GM19468 (cell line): ENCODE measurements around the gene ARHGEF7.
A peak's percentile ranks its signal among the peaks of the same experiment; 100 is the strongest.

Experiments
- ATAC-seq: cut with Tn5 transposase; IDR thresholded peaks from one replicate; pipeline ENCODE4 v1.9.1; 2021; ENCODE audit warnings: mild to moderate bottlenecking, moderate library complexity, moderate number of reproducible peaks; ENCODE audit not compliant: unreplicated experiment; ENCODE audit errors: extremely low read depth

Gene ARHGEF7

DNA sequence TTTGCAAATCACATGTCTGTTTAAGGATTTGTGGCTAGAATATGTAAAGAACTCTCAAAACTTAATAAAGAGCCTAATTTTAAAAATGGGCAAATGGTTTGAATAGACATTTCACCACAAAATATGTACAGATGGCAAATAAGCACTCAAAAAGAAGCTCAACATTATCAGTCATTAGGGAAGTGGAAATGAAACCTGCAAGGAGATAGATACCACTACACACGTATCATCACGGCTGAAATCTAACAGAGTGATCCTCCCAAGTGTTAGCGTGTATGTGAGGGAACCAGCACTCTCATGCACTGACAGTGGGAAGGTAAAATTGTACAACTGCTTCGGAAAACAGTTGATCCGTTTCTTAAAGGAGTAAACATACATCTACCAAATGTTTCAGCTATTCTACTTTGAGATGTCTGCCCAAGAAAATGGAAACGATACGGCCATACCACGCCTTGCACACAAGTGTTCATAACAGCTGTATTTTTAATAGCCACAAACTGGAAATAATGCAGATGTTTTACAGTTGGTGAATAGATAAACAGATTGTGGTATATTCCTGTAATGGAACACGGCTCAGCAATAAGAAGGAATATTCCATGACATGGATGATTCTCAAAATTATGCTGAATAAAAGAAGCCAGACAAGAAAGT, 14.5 kb downstream of the ARHGEF7 start:
- peak; percentile 97 for ATAC-seq

DNA sequence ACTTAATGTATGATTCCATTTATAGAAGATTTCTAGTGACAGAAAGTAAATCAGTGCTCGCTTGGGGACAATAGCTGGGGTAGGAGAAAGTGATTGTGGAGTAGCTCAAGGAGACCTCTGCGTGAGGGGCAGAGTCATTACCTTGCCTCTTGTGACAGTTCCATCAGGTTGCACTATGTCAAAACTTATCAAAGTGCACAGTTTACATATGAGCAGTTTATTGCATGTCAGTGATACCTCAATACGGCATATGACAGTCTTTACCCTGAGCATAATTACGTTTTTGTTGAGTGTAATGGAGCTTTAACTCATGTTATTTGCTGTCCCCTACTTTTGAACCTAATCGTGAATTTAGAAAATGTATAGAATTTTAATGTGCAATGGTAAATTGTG, 15.0 kb downstream of the ARHGEF7 start:
- no peak for ATAC-seq

DNA sequence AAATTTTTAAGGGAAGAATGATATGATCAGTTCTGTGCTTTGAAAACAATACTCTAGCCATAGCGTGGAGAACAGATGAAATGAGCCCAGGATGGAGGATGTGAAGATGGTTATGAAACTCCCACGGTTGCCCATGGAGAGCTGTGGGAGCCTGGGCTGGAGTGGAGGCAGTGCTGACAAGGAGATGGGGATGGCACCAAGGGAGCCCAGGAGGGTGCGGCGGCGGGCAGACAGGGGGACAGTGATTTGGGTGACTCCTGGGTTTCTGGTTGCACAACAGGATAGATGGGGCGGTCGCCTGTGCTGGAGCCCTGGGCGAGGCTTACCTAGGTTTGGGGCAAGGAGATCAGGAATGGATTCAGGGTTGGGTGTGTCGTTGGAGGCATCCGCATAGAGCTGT, 15.9 kb downstream of the ARHGEF7 start:
- no peak for ATAC-seq

DNA sequence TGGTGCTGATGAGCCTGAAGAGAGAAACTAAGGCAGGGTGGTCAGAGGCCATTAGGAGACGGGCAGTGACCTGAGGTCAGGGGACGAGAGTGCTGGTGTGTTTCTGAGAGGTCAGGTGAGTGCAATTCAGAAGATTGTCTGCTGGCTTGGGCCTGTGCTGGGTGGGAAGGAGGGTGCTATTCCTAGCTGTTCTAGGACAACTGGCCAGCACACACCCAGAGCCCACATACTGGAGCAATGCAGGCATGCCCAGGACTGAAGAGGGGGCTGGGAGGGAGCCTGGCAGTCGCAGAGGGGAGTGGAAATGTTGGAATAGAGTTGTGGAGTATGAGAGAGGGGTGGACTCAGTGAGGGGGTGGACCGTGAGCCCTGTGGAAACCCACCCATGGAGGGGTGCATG, 16.5 kb downstream of the ARHGEF7 start:
- ATAC-seq, result no peak

DNA sequence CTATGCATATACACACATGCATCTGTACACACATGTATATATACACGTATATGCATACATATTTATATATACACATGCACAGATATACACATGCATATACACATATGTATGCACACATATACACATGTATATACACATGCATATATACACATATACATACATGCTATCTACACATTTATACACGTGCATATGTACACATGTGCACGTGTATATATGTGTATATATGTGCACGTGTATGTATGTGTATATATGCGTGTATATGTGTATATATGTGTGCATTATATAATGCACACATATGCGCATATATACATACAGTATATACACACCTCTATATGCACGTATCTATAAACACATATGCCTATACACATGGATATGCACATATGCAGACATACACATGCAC, 17.8 kb downstream of the ARHGEF7 start:
- no peak for ATAC-seq

DNA sequence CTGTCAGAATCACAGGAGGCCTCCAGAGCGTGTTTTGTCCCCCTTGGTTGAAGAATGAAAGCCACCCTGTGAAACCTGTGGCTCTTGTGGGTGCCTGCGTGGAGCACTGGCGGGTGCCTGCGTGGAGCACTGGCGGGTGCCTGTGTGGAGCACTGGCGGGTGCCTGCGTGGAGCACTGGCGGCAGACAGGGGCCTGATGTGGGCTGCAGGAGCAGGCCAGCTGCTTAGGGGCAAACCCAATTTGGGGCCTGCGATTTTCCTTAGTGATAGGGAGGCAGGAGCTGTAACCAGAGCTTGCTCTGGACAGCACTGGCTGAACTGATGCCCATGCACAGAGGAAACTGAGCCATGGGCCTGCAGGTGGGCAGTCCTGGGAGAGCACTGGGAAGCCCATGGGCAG, 24.3 kb downstream of the ARHGEF7 start:
- ATAC-seq, result no peak

DNA sequence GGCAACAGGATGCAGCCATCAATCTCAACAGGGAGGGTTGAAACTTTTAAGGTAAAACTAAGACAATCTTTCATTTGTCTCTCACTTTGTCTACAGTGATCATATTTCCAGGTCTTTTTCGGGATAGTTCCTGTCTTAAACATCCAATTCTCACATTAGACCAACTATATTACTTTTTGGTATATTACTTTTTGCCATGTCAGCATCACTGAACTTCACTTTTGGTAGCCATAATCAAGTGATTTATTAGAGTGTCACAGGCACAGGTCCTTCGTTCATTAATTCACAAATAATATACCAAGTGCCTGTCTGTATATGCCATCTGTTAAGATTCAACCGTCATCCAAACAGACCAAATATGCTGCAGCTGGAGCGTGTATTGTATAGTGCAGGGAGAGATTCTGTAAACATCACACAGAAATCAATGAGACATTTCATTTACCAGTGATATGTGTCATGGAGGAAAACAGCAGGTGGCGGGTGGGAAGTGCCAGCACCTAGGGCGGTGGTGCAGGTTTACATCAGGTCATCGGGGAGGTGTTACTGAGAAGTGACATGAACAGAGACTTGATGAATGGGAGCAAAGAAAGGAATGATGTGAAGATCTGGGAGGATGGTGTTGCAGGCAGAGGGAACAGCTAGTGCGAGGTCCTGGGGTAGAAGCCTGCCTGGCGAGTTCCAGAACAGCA, 24.9 kb downstream of the ARHGEF7 start:
- no peak for ATAC-seq

DNA sequence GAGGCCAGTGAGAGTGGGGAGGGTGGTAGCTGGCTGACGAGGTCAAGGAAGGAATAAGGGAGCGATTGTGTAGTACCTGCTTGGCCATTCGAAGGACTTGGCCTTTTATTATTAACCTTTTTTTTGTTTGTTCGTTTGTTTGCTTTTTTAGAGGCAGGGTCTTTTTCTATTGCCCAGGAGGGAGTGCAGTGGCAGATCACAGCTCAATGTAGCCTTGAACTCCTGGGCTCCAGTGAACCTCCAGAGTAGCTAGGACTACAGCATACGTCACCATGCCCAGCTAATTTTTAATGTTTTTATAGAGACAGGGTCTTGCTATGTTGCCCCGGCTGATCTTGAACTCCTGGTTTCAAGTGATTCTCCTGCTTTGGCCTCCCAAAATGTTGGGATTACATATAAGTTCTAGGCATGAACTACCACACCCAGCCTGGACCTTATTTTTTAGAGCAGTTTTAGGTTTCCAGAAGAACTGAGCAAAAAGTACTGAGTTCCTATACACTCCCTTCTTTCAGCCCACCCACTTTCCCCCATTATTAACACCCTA, 25.5 kb downstream of the ARHGEF7 start:
- no peak for ATAC-seq

DNA sequence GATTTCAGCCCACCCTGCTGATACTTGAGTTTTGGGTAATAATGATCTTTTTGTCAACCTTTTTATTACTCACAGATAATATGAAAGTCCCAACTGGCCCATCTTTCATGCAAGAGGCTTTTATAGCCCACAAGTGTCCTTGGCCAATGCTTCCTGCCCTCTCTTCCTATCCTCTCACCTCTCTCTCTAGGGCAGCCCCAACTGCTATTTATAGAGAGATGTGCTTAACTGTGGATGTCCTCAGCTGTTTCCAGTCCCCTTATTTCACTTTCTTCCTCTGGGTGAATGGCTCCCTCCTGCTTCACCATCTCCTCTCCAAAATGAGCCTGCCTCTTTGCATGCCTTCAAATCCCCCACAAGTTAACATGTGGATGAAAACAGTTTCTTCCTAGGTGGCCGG, 27.4 kb downstream of the ARHGEF7 start:
- ATAC-seq, result no peak

DNA sequence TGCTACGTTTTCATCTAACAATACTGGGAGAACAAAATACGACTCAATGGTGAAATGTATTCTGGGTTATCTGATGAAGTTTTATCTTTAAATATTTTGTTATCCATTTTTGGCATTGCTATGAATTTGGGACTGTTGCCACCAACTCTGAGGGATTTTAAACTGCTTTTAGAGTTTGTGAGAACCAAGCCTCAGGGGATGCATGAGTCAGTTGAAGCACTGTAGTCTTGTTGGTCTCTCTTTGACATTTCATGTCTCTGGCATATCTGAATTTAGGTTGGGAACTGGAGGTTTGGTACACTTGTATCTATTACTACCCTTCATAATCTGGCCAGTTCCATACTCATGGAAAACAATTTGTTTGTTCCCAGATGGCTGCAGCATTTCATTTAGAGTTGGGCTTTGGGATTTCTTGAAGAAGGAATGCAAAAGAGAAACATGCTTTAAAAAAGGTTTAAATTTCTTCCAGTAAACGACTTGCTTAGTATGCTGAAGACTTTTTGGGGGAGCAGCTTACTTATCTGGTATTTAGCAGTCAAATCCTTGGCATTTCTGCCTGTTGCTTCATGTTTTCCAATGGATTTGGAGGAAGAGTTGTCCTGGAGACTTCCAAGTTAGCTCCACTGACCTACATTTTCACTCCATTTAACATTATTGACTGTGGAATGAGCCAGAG, 28.9 kb downstream of the ARHGEF7 start:
- ATAC-seq, result no peak

DNA sequence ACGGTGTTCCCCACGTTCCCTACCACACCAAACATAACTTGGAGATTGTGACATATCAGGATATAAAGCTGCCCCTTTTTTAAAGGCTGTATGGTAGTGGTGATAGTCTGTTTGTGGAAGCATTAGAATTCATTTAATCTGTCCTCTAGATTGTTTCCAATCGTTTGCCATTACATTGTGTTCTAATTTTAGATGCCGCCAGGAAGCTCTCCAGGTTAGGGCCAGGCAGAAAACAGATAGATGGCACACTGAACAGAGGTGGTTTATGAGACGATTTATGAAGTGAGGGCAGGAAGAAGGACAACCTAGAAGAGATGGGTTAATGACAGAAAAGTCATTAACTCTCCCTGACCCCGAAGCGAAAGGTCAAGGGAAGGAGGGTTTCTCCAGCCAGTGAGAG, 30.0 kb downstream of the ARHGEF7 start:
- ATAC-seq, result no peak

DNA sequence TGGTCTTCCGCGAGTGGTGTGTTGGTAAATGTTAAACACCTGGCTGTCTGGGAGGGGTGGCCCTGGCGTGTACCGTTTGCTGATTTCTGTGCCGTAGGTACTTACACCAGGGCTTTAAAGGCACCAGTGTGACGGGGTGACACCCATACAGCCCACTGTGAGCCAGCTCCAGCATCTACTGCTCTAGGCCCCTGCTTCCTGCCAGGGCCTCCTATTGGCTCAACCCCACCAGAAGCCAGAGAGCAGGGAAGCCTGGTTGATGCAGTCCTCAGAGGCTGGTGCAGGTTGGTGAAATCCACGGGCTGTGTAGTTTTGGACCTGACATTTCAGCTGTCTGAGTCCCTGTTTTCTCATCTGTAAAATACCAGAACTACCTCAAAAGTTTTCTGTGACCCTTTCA, 30.4 kb downstream of the ARHGEF7 start:
- ATAC-seq, result no peak

DNA sequence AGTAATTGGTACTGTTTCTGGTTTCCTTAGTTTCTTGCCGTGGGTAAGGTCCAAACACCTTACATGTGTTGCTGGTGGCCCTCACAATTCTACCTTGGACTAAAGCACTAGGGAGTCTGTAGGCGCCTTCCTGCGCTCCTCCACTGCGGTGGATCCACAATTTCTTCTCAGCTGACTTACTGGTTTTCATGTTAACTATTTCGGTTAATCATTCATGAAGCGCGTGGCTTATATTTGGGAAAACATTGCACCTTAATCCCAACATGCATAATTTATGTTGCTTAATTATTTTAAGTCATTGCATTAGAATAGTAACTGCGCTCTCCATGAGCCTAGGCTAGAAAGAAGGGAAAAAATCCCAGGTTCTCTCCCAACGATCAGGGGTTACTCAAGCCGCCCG, 37.7 kb downstream of the ARHGEF7 start:
- no peak for ATAC-seq

DNA sequence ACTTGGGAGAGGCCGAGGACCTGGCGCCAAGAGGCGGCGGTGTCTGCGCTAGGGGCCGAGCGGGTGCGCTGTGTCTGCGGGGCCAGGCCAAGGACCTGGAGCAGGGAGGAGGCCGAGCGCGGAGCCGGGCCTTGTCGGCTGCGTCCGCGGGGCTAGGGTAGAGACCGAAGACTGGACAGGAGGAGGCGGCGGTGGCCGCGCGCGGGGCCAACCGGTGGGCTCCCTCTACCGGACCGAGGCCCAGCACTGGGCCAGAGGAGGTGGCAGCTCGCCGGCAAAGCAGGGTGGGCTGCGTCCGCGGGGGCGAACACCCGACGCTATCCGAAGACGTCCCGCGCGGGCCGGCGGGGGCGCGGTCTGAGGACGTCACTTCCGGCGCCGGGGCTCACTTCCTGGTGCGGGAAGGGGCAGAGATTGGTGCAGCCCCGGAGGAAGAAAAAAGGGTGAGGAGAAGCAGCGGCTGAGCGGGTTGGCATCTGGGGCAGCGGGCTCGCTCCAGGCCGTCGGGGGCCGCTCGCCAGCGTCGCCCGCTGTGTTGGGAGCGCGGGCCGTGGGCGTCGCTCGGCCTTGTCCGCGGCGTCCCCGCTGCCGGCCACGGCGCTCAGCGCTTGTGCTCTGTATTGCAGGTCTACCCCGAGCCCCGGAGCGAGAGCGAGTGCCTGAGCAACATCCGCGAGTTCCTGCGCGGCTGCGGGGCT, 38.3 kb downstream of the ARHGEF7 start:
- peak; percentile 83 for ATAC-seq

DNA sequence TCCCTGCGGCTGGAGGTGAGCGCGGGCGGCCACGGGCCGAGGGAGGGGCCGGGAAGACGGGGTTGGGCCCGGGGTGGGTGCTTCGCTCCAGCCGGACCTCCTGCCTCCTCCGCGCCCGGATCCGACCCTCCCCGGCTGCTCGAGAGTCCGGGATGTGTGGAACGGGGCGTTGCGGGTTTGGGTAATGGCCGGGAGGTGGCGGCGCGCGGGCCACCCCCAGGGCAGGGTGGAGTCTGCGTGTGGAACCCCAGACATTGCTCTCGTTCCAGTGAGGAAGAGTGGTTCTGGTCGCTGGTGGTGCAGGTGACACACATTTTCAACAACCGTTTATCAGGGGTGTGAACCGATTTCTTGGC, 38.8 kb downstream of the ARHGEF7 start:
- ATAC-seq, result no peak

DNA sequence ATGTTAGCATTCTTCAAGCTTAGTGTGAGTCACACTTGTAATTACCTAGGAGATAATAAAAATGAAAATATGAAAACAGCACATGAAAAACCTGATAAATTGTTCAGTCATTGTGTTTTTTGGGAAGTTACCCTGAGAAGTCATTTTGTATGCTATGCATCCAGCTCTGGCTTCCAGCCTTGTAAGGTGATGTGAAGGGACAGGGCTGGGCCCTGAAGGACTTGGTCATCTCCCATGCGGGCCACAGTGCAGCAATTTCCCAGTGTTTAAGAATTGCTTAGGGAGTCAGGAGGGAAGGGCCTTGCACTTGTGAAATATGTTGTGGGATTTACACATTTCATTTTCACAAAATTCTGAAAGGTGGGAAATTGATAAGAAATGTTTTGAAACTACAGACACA, 41.3 kb downstream of the ARHGEF7 start:
- ATAC-seq, result no peak

DNA sequence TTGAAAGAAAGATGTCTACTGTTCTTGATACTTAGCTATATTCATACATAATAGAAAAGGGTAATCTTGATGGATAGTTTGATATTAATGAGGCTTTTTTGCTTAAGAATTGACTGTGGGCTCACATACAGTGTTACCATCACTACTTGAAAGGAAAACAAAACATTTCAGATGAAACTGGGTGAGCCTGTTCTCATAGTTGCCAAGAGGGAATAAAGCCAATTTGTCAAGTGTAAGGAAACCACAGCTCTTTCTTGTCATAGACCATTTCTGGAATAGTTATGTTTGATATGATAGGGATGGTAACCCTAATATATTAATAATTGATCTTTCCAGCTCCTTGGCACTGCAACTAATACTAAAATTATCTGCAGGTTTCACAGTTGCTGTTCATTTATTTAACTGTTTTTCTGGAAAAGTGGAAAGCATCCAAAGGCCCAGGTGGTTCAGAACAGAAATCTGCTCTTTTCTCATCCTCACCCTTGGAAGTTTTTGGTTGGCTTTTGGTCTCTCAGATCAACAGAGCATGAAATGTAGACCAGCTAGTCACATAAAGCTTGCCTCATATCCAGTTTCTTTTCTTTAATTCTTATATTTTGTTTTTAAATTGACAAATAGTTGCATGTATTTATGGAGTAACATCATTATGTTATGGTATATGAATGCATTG, 43.2 kb downstream of the ARHGEF7 start:
- ATAC-seq, result no peak

DNA sequence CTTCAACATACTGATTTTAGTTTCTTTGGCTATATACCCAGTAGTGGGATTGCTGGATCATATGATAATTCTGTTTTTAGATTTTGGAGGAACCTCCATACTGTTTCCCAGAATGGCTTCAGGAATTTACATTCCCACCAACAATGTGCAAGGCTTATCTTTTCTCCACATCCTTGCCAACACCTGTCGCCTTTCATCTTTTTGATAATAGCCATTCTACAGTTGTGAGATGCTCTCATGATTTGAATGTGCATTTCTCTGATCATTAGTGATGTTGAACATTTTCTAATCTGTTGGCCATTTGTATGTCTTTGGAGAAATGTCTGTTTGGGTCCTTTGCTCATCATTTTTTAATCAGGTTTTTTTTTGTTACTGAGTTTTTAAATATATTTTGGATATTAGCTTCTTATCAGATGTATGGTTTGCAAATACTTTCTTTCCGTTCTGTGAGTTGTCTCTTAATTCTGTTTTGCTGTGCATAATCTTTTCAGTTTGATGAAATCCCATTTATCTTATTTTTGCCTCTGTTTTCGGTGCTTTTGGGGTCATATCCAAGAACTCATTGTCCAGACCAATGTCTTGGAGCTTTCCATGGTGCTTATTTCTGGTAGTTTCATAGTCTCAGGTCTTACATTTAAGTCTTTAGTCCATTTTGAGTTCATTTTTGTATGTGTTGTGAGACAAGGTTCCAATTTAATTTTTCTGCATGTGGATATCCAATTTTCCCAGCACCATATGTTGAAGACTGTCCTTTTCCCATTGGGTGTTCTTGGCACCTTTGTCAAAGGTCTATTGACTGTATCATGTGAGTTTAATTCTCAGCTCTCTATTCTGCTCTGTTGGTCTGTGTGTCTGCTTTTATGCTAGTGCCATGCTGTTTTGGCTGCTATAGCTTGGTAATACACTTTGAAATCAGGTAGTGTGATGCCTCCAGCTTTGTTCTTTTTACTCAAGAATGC, 44.5 kb downstream of the ARHGEF7 start:
- ATAC-seq, result no peak

DNA sequence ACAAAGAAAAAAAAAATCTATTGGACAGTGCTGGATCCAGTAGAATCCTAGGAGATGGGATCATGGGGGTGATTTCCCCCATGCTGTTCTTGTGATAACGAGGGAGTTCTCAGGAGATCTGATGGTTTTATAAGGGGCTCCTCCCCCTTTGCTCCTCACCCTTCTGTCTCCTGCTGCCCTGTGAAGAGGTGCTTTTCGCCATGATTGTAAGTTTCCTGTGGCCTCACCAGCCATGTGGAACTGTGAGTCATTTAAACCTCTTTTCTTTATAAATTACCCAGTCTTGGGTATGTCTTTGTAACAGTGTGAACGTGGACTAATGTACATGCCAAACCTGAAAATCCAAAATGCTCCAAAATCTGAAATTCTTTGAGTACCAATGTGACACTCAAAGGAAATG, 45.5 kb downstream of the ARHGEF7 start:
- no peak for ATAC-seq
